Measurements from ENCODE around the gene ZNF415. TPM values are rescaled to one million over a fixed set of nuclear protein-coding genes. Genes with fewer than 3 reads are reported as not detected.

Gene ZNF415
- total RNA-seq, 1 experiment from 2014 or later: not detected

DNA sequence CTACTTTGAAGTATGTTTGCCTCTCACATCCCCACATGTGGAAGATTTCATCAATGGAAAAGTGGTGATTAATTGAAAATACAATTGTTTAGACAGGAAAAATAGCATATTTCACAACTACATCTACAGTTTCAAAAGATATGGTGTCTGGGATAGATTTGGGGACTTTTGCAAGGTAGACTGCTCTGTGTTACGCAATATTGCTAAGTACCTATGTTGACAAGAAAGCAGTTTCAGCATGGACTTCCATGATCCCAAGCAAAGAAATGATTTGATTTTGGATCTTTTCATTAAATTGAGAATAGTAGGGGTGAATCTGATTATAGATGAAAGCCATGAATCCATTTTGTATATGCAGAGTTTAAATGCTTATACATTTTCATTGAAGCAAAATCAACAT, 40.0 kb downstream of the ZNF415 start:
- Histone ChIP-seq H3K36me3 (ENCODE audit: control insufficient read depth in 1 of 2, insufficient read depth in 2 of 2, low read length in 2 of 2) (peaks cover 3 to 22% of the 10 kb centered on the region in 2 experiments; a peak in 2 of 4 replicates), H3K27me3 (ENCODE audit: insufficient read depth, low read length) (no peaks in the 10 kb centered on the region), H3K27ac (ENCODE audit: low read depth, low read length) (no peak overlapping the region), H3K4me1 (ENCODE audit: control insufficient read depth in 1 of 2, insufficient read depth in 2 of 2, low read length in 2 of 2) (no peaks in the 10 kb centered on the region), H3K79me2 (ENCODE audit: insufficient read depth, low read length) (peaks cover 5% of the 10 kb centered on the region; the same call in 1 of the 2 replicates), H3K9me2 (ENCODE audit: insufficient read depth) (no peaks in the 10 kb centered on the region), H4K20me1 (ENCODE audit: insufficient read depth) (no peaks in the 10 kb centered on the region), H2AFZ (ENCODE audit: low read depth, low read length, poor library complexity, severe bottlenecking) (no peak overlapping the region), H3K9me3 (ENCODE audit: control insufficient read depth in 1 of 2, insufficient read depth in 1 of 2, low read depth in 1 of 2, low read length in 2 of 2) (no peaks in the 10 kb centered on the region), H3K9ac (ENCODE audit: low read length) (no peak overlapping the region), H3K4me3 (replicated peaks in 1 of 2; ENCODE audit: low read depth in 1 of 2, low read length in 2 of 2) (no peak overlapping the region), H3K4me2 (ENCODE audit: low read length) (no peak overlapping the region)
- DNase-seq (ENCODE audit: low read depth, low spot score) (no peak), ATAC-seq (no peak)
- RAD21 ChIA-PET (ENCODE audit: low non-redundant PET in 1 of 2, low total read pairs in 2 of 2, uncharacterized antibody in 2 of 2, unreplicated experiment in 2 of 2): no interaction called here
- intact Hi-C loops (cut with micrococcal nuclease): no loop called here
- POLR2A ChIA-PET: no interaction called here
- TF ChIP-seq ZBTB33 (IDR thresholded peaks at IDR 0.05; ENCODE audit: extremely low read depth, insufficient replicate concordance, low read length): no peak
- no peak for TF ChIP-seq YY1 (IDR thresholded peaks at IDR 0.05; ENCODE audit: extremely low read depth, insufficient replicate concordance, low read depth, low read length)
- no peak for TF ChIP-seq EZH2 (IDR thresholded peaks at IDR 0.05)
- no peak for TF ChIP-seq MAX (IDR thresholded peaks at IDR 0.05)
- TF ChIP-seq TCF7L2 (IDR thresholded peaks at IDR 0.05; ENCODE audit: borderline replicate concordance, extremely low read depth, insufficient read depth, insufficient read length): no peak
- no peak for TF ChIP-seq RAD21 (IDR thresholded peaks at IDR 0.05; ENCODE audit: low read depth)
- TF ChIP-seq EGR1 (IDR thresholded peaks at IDR 0.05; ENCODE audit: low read depth): no peak
- no peak for TF ChIP-seq CBX3 (IDR thresholded peaks at IDR 0.05; ENCODE audit: low read depth)
- no peak for TF ChIP-seq ATF3 (IDR thresholded peaks at IDR 0.05)
- TF ChIP-seq SIN3A (IDR thresholded peaks at IDR 0.05; ENCODE audit: low read depth): no peak
- TF ChIP-seq, protein P1, sequence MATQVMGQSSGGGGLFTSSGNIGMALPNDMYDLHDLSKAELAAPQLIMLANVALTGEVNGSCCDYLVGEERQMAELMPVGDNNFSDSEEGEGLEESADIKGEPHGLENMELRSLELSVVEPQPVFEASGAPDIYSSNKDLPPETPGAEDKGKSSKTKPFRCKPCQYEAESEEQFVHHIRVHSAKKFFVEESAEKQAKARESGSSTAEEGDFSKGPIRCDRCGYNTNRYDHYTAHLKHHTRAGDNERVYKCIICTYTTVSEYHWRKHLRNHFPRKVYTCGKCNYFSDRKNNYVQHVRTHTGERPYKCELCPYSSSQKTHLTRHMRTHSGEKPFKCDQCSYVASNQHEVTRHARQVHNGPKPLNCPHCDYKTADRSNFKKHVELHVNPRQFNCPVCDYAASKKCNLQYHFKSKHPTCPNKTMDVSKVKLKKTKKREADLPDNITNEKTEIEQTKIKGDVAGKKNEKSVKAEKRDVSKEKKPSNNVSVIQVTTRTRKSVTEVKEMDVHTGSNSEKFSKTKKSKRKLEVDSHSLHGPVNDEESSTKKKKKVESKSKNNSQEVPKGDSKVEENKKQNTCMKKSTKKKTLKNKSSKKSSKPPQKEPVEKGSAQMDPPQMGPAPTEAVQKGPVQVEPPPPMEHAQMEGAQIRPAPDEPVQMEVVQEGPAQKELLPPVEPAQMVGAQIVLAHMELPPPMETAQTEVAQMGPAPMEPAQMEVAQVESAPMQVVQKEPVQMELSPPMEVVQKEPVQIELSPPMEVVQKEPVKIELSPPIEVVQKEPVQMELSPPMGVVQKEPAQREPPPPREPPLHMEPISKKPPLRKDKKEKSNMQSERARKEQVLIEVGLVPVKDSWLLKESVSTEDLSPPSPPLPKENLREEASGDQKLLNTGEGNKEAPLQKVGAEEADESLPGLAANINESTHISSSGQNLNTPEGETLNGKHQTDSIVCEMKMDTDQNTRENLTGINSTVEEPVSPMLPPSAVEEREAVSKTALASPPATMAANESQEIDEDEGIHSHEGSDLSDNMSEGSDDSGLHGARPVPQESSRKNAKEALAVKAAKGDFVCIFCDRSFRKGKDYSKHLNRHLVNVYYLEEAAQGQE (IDR thresholded peaks at IDR 0.05; ENCODE audit: low read depth): no peak
- TF ChIP-seq ZFX (IDR thresholded peaks at IDR 0.05): no peak
- CTCF ChIA-PET: no interaction called here
- no TSS peak for BruUV-seq (replicated peaks)

Data from HCT116 (cell line).